ENCODE data around the gene HRH3. TPM values are rescaled to one million over a fixed set of nuclear protein-coding genes. Genes with fewer than 3 reads are reported as not detected.

The HRH3 gene
- total and polyA plus RNA-seq, 7 donors: not detected

DNA sequence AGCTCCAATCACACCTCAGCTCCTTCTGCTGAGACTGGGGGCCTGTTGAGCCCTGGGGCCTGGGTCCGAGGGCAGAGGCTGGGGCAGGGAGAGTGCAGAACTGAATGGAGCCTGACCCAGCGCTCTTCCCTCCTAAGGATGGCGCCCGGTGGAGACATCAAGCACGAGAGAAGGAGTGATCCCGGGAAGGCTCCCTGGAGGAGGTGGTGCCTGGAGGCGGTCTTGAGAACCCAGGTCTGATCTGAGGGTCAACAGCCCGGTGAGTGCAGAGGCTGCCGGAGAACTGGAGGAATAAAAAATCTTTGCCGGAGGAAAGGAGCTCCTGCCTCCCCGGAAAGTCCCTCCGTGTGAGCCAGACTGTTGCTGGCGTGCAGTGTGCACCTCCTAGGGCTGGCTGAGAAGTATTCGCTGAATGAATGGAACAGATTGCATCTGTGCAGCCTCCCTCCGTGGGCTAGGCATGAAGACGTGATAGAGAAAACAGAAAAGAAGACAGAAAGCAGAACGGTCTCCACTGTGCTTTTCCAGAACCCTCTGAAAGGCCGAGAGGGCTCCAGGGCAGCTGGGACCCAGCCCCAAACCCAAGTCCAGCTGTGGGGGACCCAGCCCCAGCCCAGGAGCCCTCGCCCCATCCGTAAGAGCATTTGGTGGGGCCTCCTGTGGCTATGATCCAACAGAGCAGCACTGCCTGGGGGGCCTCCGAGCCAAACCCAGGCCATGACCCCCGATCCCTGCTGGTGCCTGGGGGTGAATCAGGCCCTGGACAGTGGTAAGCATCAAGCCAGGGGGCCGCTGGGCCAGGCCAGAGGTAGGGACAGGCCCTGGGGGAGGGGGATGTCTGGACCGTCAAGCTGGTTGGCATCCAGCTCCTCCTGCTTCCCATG lies 6.9 kb upstream of the HRH3 start:
- Histone ChIP-seq H3K4me1 (no peaks in the 10 kb centered on the region), H3K27ac (no peak overlapping the region), H3K27me3 (peaks cover 10 to 71% (median 41%) of the 10 kb centered on the region in 3 donors), H3K4me3 (no peak overlapping the region), H3K36me3 (no peaks in the 10 kb centered on the region), H3K9me3 (no peaks in the 10 kb centered on the region)
- intact Hi-C loops (cut with DNase I): no loop called here
- 73 to 77% methylated on average over 24 of the region's 24 CpGs for WGBS, 2 donors
- TF ChIP-seq, protein P1, sequence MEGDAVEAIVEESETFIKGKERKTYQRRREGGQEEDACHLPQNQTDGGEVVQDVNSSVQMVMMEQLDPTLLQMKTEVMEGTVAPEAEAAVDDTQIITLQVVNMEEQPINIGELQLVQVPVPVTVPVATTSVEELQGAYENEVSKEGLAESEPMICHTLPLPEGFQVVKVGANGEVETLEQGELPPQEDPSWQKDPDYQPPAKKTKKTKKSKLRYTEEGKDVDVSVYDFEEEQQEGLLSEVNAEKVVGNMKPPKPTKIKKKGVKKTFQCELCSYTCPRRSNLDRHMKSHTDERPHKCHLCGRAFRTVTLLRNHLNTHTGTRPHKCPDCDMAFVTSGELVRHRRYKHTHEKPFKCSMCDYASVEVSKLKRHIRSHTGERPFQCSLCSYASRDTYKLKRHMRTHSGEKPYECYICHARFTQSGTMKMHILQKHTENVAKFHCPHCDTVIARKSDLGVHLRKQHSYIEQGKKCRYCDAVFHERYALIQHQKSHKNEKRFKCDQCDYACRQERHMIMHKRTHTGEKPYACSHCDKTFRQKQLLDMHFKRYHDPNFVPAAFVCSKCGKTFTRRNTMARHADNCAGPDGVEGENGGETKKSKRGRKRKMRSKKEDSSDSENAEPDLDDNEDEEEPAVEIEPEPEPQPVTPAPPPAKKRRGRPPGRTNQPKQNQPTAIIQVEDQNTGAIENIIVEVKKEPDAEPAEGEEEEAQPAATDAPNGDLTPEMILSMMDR (IDR thresholded peaks at IDR 0.05): no peak
- DNase-seq: no peak

DNA sequence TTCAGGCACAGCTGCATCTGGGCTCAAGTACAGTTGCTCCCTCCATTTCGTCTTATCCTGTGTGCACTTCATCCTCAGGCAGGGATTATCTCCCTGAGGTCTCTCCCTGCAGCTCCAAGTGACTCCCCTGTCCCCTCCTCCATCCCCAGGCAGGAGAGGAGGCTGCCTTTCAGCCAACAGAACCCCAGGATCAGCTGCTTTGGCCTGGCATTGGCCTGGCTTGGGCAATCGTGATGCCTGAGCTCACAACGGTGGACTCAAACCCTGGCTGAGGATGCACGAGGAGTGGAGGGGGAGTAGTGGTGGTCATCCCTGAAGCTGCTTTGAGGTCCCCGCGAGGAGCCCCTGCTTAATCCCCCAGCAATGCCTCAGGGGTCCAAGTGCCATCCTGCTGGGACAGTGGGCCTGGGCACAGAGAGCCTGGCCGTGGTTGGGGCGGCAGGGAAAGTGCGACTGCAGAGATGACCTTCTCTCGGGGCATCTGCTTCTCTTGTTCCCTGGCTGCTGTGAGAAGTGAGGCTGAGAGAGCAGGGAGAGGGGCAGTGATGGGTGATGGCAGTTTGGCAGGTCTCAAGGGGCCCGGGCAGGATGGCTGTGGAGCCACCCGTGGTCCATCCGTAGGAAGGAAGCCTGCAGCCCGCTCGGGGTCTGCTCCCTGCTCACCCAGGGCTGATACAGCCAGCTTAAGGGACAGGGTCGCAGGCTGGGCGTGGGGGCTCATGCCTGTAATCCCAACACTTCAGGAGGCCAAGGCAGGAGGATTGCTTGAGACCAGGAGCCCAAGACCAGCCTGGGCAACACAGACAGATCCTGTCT lies 6.0 kb upstream of the HRH3 start:
- WGBS, 2 donors: 81 to 83% methylated on average over 17 of the region's 17 CpGs
- H3K27me3 ChIP-seq: peaks cover 19 to 73% (median 47%) of the 10 kb centered on the region in 3 donors
- no peak overlapping the region for H3K27ac ChIP-seq
- H3K4me3 ChIP-seq: no peak overlapping the region
- intact Hi-C loops (cut with DNase I): no loop called here
- H3K4me1 ChIP-seq: peaks cover 0 to 1% (median under 1%) of the 10 kb centered on the region in 4 donors
- DNase-seq: no peak
- no peaks in the 10 kb centered on the region for H3K9me3 ChIP-seq
- TF ChIP-seq EP300 (IDR thresholded peaks at IDR 0.05) (no peak), POLR2AphosphoS5 (IDR thresholded peaks at IDR 0.05) (no peak), POLR2A (IDR thresholded peaks at IDR 0.05) (no peak)
- TF ChIP-seq, protein P1 (IDR thresholded peaks at IDR 0.05): no peak
- no peaks in the 10 kb centered on the region for H3K36me3 ChIP-seq

DNA sequence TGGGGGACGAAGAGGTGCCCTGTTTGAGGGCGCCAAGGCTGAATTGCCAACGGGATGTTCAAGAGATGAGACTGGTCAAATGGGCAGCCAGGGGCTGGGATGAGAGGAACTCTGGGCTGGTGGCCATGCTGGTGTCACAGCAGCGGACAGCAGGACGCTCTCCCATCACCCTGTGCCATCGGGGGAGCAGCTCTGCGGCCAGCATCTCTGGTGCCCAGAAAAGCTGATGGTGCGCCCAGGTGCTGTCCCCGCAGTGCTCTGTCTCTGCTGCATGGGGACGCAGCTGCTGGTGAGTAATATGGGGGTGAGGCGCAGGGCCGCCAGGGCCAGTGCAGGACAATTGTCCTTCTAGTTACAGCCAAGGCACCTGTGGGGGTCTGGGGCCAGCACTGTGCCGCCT lies 4.9 kb upstream of the HRH3 start:
- 91 to 95% methylated on average over 13 of the region's 13 CpGs for WGBS, 2 donors
- Histone ChIP-seq H3K4me3 (no peak overlapping the region), H3K36me3 (no peaks in the 10 kb centered on the region), H3K4me1 (peaks cover 0 to 9% (median 8%) of the 10 kb centered on the region in 4 donors), H3K9me3 (no peaks in the 10 kb centered on the region), H3K27ac (no peak overlapping the region), H3K27me3 (peaks cover 26 to 75% (median 50%) of the 10 kb centered on the region in 3 donors)
- intact Hi-C loops (cut with DNase I): no loop called here
- DNase-seq: no peak
- TF ChIP-seq, protein P1 (IDR thresholded peaks at IDR 0.05): no peak
- TF ChIP-seq POLR2AphosphoS5 (IDR thresholded peaks at IDR 0.05): no peak
- no peak for TF ChIP-seq POLR2A (IDR thresholded peaks at IDR 0.05)
- no peak for TF ChIP-seq EP300 (IDR thresholded peaks at IDR 0.05)

DNA sequence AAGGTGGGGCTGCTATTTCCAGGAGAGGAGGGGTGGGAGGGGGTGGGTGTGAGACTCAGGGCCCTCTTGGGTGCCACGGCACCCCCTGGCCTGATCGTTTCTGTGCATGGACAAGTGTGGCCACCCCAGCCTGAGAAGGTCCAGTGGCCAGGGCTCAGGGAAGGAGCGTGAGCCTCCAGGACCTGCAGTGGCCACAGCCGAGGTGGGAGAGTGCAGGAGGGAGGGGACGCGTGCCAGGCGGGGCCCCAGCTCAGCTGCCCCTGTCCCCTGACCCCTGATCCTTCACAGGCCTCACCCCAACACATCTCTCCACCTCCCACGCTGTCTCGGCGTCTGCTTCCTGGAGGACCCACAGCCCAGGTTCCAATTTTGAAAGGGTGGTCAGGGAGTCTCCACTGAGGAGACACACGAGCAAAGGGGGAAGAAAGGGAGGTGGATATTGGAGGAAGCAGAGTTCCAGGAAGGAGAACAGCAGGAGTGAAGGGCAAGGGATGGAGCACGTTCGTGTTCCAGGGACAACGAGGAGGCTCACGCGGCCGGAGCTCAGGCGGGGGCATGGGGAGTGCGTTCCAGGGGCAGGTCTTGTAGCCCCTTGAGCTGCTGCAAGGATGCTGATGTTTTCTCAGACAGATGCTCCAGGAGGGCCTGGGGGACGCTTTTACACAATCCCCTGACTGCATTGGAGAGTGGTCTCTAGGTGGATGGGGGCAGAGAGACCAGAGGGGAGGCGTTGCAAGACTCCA lies 4.2 kb upstream of the HRH3 start:
- WGBS, 2 donors: 62 to 64% methylated on average over 21 of the region's 21 CpGs

More for the DNA sequence above, 4.2 kb upstream of the HRH3 start:
- no peak overlapping the region for H3K4me3 ChIP-seq
- peaks cover 30 to 80% (median 53%) of the 10 kb centered on the region in 3 donors for H3K27me3 ChIP-seq
- intact Hi-C loops (cut with DNase I): no loop called here
- H3K9me3 ChIP-seq: no peaks in the 10 kb centered on the region
- no peak overlapping the region for H3K27ac ChIP-seq
- no peak for DNase-seq
- H3K4me1 ChIP-seq: peaks cover 0 to 16% (median 13%) of the 10 kb centered on the region in 4 donors
- no peak for TF ChIP-seq EP300 (IDR thresholded peaks at IDR 0.05)
- TF ChIP-seq, protein P1 (IDR thresholded peaks at IDR 0.05): no peak
- no peak for TF ChIP-seq POLR2A (IDR thresholded peaks at IDR 0.05)
- TF ChIP-seq POLR2AphosphoS5 (IDR thresholded peaks at IDR 0.05): no peak
- H3K36me3 ChIP-seq: no peaks in the 10 kb centered on the region
